NCI-H1417 (cell line): ENCODE measurements around the gene ZNHIT1.
A peak's percentile ranks its signal among the peaks of the same experiment; 100 is the strongest.
"Not testable (repeated sequence)": the region's sequence is repeated elsewhere in the genome, so short reads cannot be mapped to it uniquely, and the experiment has no call there.

Experiments used
- DNase-seq, 3 experiments: peaks; one replicate each; lab custom pipeline; 2025; lab: John Stamatoyannopoulos, UW

ZNHIT1 gene

GRCh38 chr7:101241443-101242349 is 23.7 kb downstream of the ZNHIT1 start:
- no peak for DNase-seq

GRCh38 chr7:101243646-101244374 is 25.8 kb downstream of the ZNHIT1 start:
- DNase-seq, result no peak

GRCh38 chr7:101244375-101245146 is 26.6 kb downstream of the ZNHIT1 start, which contains the start of gene FIS1:
FIS1 (minus strand) TSS chr7:101245081; CDS start chr7:101245004, 77 bp downstream.
- peak; percentile 96 to 98 (median 97) for DNase-seq

- DNase-seq, result no peak
Measured at GRCh38 chr7:101245147-101245668, 27.2 kb downstream of the ZNHIT1 start.

GRCh38 chr7:101248276-101248675 is 30.3 kb downstream of the ZNHIT1 start:
- DNase-seq, result no peak

- no peak for DNase-seq
Measured at GRCh38 chr7:101250324-101250723, 32.4 kb downstream of the ZNHIT1 start.

GRCh38 chr7:101251871-101252659 is 34.1 kb downstream of the ZNHIT1 start:
- DNase-seq, result peak; percentile 98 to 99 (median 98)

- not testable (repeated sequence) for DNase-seq
Measured at GRCh38 chr7:101253199-101253598, 35.2 kb downstream of the ZNHIT1 start.

GRCh38 chr7:101255796-101256195 is 37.8 kb downstream of the ZNHIT1 start:
- no peak for DNase-seq

GRCh38 chr7:101258243-101258731 is 40.3 kb downstream of the ZNHIT1 start:
- DNase-seq, result no peak

- not testable (repeated sequence) for DNase-seq
Measured at GRCh38 chr7:101264102-101264706, 46.2 kb downstream of the ZNHIT1 start.

GRCh38 chr7:101265622-101266516 is 47.9 kb downstream of the ZNHIT1 start:
- DNase-seq, result no peak

- DNase-seq, result no peak
Measured at GRCh38 chr7:101269664-101270063, 51.7 kb downstream of the ZNHIT1 start.

GRCh38 chr7:101271021-101271420 is 53.1 kb downstream of the ZNHIT1 start:
- DNase-seq, result no peak

- no peak for DNase-seq
Measured at GRCh38 chr7:101273206-101273605, 55.2 kb downstream of the ZNHIT1 start.
